ENCODE measurements around the gene MATR3. TPM values are rescaled to one million over a fixed set of nuclear protein-coding genes. Genes with fewer than 3 reads are reported as not detected.

The MATR3 gene
- polyA plus RNA-seq, 1 donor from 2014 or later = 1,016 TPM

GRCh38 chr5:139304391-139305324, 11.1 kb downstream of the MATR3 start:
- Histone ChIP-seq H3F3A (ENCODE audit: insufficient read depth, low read length, poor library complexity, severe bottlenecking) (no peaks in the 10 kb centered on the region), H3K9me3 (ENCODE audit: low read length) (no peaks in the 10 kb centered on the region), H3K4me3 (ENCODE audit: low read length) (no peak overlapping the region), H3K9me2 (ENCODE audit: insufficient read depth, low read length) (no peaks in the 10 kb centered on the region), H3K36me3 (ENCODE audit: insufficient read depth, low read length) (no peaks in the 10 kb centered on the region), H3K9ac (ENCODE audit: low read length) (no peak overlapping the region), H2AFZ (ENCODE audit: low read depth, low read length) (no peak overlapping the region), H3K27ac (ENCODE audit: low read length) (no peak overlapping the region), H3K27me3 (ENCODE audit: insufficient read depth, low read depth, low read length) (no peaks in the 10 kb centered on the region), H3K4me2 (ENCODE audit: low read length) (no peak overlapping the region), H3K79me2 (replicated peaks; ENCODE audit: insufficient read depth, low read length) (peaks cover 100% of the 10 kb centered on the region), H4K20me1 (ENCODE audit: insufficient read depth) (peaks cover 96% of the 10 kb centered on the region)
- TF ChIP-seq RAD21 (conservative IDR thresholded peaks at IDR 0.05) = no peak
- TF ChIP-seq EP300 (conservative IDR thresholded peaks at IDR 0.05; ENCODE audit: poor library complexity, severe bottlenecking) = no peak
- no peak for TF ChIP-seq REST (IDR thresholded peaks at IDR 0.05; ENCODE audit: borderline replicate concordance)
- TF ChIP-seq EZH2 (IDR thresholded peaks at IDR 0.05; ENCODE audit: borderline replicate concordance, insufficient read depth, low read length, poor library complexity, severe bottlenecking) = no peak
- TF ChIP-seq TAF1 (IDR thresholded peaks at IDR 0.05; ENCODE audit: low read depth) = no peak
- TF ChIP-seq SMC3 (conservative IDR thresholded peaks at IDR 0.05; ENCODE audit: poor library complexity) = no peak
- TF ChIP-seq MXI1 (conservative IDR thresholded peaks at IDR 0.05; ENCODE audit: poor library complexity, severe bottlenecking) = no peak
- TF ChIP-seq POLR2AphosphoS5 (IDR thresholded peaks at IDR 0.05) = no peak
- no peak for TF ChIP-seq CTCF (IDR thresholded peaks at IDR 0.05; ENCODE audit: poor library complexity, severe bottlenecking)

- no peak overlapping the region for H3K4me2 ChIP-seq (ENCODE audit: low read length)
- no peak overlapping the region for H3K4me3 ChIP-seq (ENCODE audit: low read length)
- TF ChIP-seq REST (IDR thresholded peaks at IDR 0.05; ENCODE audit: borderline replicate concordance) = no peak
- no peak for TF ChIP-seq MXI1 (conservative IDR thresholded peaks at IDR 0.05; ENCODE audit: poor library complexity, severe bottlenecking)
- no peak for TF ChIP-seq EP300 (conservative IDR thresholded peaks at IDR 0.05; ENCODE audit: poor library complexity, severe bottlenecking)
- TF ChIP-seq RAD21 (conservative IDR thresholded peaks at IDR 0.05) = no peak
- TF ChIP-seq SMC3 (conservative IDR thresholded peaks at IDR 0.05; ENCODE audit: poor library complexity) = no peak
- no peak for TF ChIP-seq CTCF (IDR thresholded peaks at IDR 0.05; ENCODE audit: poor library complexity, severe bottlenecking)
- no peak for TF ChIP-seq EZH2 (IDR thresholded peaks at IDR 0.05; ENCODE audit: borderline replicate concordance, insufficient read depth, low read length, poor library complexity, severe bottlenecking)
- TF ChIP-seq POLR2AphosphoS5 (IDR thresholded peaks at IDR 0.05) = no peak
- no peak overlapping the region for H3K9ac ChIP-seq (ENCODE audit: low read length)
- no peak overlapping the region for H3K27ac ChIP-seq (ENCODE audit: low read length)
- H4K20me1 ChIP-seq (ENCODE audit: insufficient read depth) = peaks cover 96% of the 10 kb centered on the region
- H3K27me3 ChIP-seq (ENCODE audit: insufficient read depth, low read depth, low read length) = no peaks in the 10 kb centered on the region
- no peak overlapping the region for H2AFZ ChIP-seq (ENCODE audit: low read depth, low read length)
- no peaks in the 10 kb centered on the region for H3K36me3 ChIP-seq (ENCODE audit: insufficient read depth, low read length)
- H3F3A ChIP-seq (ENCODE audit: insufficient read depth, low read length, poor library complexity, severe bottlenecking) = no peaks in the 10 kb centered on the region
- peaks cover 100% of the 10 kb centered on the region for H3K79me2 ChIP-seq (replicated peaks; ENCODE audit: insufficient read depth, low read length)
- no peaks in the 10 kb centered on the region for H3K9me2 ChIP-seq (ENCODE audit: insufficient read depth, low read length)
- H3K9me3 ChIP-seq (ENCODE audit: low read length) = no peaks in the 10 kb centered on the region
Measured at GRCh38 chr5:139306197-139306596, 12.7 kb downstream of the MATR3 start.
